ENCODE measurements around the gene G3BP1.
"Not testable (repeated sequence)": the region's sequence is repeated elsewhere in the genome, so short reads cannot be mapped to it uniquely, and the experiment has no call there.

The G3BP1 gene

DNA sequence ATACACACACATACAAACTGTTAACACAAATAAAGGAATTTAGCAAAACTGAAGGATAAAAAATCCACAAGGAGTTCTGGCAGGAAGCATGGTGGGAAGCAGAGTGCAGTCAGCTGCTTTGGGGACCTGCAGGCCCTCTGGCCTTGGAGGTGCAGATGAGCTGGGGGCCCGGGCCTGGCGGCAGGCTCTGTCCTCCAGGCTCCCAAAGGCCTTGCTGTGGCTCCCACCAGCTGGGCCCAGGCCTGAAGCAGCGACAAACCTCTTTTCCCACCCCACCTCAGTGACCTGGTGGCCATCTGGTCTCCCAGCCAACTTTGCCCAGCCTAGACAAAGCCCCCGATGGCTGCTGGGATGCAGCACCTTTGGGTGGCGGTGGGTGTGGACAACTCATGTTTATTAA is 85.1 kb downstream of the G3BP1 start:
- no peaks in the 10 kb centered on the region for H3K4me1 ChIP-seq (ENCODE audit: control insufficient read depth, insufficient read depth, low read length)
- no peak overlapping the region for H3K27ac ChIP-seq (ENCODE audit: low read depth, low read length)
- no peaks in the 10 kb centered on the region for H3K36me3 ChIP-seq (ENCODE audit: control insufficient read depth, insufficient read depth, low read length)
- H3K27me3 ChIP-seq (ENCODE audit: control insufficient read depth, insufficient read depth, low read length) = no peaks in the 10 kb centered on the region
- H3K4me3 ChIP-seq (ENCODE audit: low read length) = no peak overlapping the region
- H3K9ac ChIP-seq (ENCODE audit: low read length) = no peak overlapping the region

DNA sequence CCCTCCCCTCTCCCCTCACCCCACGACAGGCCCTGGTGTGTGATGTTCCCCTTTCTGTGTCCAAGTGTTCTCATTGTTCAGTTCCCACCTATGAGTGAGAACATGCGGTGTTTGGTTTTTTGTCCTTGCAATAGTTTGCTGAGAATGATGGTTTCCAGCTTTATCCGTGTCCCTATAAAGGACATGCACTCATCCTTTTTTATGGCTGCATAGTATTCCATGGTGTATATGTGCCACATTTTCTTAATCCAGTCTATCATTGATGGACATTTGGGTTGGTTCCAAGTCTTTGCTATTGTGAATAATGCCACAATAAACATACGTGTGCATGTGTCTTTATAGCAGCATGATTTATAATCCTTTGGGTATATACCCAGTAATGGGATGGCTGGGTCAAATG is 89.1 kb downstream of the G3BP1 start:
- not testable (repeated sequence) for H3K36me3 ChIP-seq (ENCODE audit: control insufficient read depth, insufficient read depth, low read length); H3K27ac ChIP-seq (ENCODE audit: low read depth, low read length); H3K27me3 ChIP-seq (ENCODE audit: control insufficient read depth, insufficient read depth, low read length); H3K4me3 ChIP-seq (ENCODE audit: low read length); H3K4me1 ChIP-seq (ENCODE audit: control insufficient read depth, insufficient read depth, low read length); H3K9ac ChIP-seq (ENCODE audit: low read length)
